ENCODE measurements around the gene DPEP2NB. TPM values are rescaled to one million over a fixed set of nuclear protein-coding genes. Genes with fewer than 3 reads are reported as not detected.
"Not testable (repeated sequence)": the region's sequence is repeated elsewhere in the genome, so short reads cannot be mapped to it uniquely, and the experiment has no call there.

Gene DPEP2NB
- total and polyA plus RNA-seq, 2 donors (not counting 1 experiment from before 2014, with no cell fraction given): not detected

GRCh38 chr16:68035227-68035626 lies 19.5 kb upstream of the DPEP2NB start:
- Histone ChIP-seq H3K9ac (ENCODE audit: insufficient read depth, low read length) (no peak overlapping the region), H3K4me2 (ENCODE audit: extremely low read depth, insufficient read depth, low read length) (no peak overlapping the region), H3K27me3 (ENCODE audit: control insufficient read depth, insufficient read depth, low read length) (no peaks in the 10 kb centered on the region), H3K4me3 (replicated peaks in 1 of 4; ENCODE audit: control extremely low read depth in 1 of 4, insufficient read depth in 1 of 4, low read depth in 3 of 4, low read length in 4 of 4) (no peak overlapping the region), H3K27ac (ENCODE audit: insufficient read depth, low read length) (no peak overlapping the region), H3K9me3 (ENCODE audit: control insufficient read depth, insufficient read depth, low read depth, low read length) (no peaks in the 10 kb centered on the region), H2AFZ (ENCODE audit: low read length) (no peak overlapping the region), H3K4me1 (ENCODE audit: control insufficient read depth, extremely low read depth, insufficient read depth, low read length) (no peaks in the 10 kb centered on the region), H3K36me3 (ENCODE audit: control insufficient read depth, insufficient read depth, low read length) (peaks cover 3% of the 10 kb centered on the region), H4K20me1 (ENCODE audit: control insufficient read depth, extremely low read depth, insufficient read depth, low read length) (no peaks in the 10 kb centered on the region), H3K79me2 (ENCODE audit: control insufficient read depth, insufficient read depth, low read length) (no peaks in the 10 kb centered on the region)
- DNase-seq (ENCODE audit: low read depth in 2 of 2): no peak
- TF ChIP-seq CTCF (conservative IDR thresholded peaks at IDR 0.05 in 1 of 2, IDR thresholded peaks at IDR 0.05 in 1 of 2; ENCODE audit: low read depth in 1 of 2, low read length in 2 of 2): no peak
- TF ChIP-seq EZH2 (IDR thresholded peaks at IDR 0.05; ENCODE audit: low read length, missing control alignments): no peak

- no peaks in the 10 kb centered on the region for H3K9me3 ChIP-seq (ENCODE audit: control insufficient read depth, insufficient read depth, low read depth, low read length)
- DNase-seq (ENCODE audit: low read depth in 2 of 2): peak in 1 of 2 donors; percentile 58
- H3K36me3 ChIP-seq (ENCODE audit: control insufficient read depth, insufficient read depth, low read length): peaks cover 2% of the 10 kb centered on the region
- no peak overlapping the region for H3K27ac ChIP-seq (ENCODE audit: insufficient read depth, low read length)
- no peaks in the 10 kb centered on the region for H3K27me3 ChIP-seq (ENCODE audit: control insufficient read depth, insufficient read depth, low read length)
- no peak overlapping the region for H3K4me3 ChIP-seq (replicated peaks in 1 of 4; ENCODE audit: control extremely low read depth in 1 of 4, insufficient read depth in 1 of 4, low read depth in 3 of 4, low read length in 4 of 4)
- H3K4me1 ChIP-seq (ENCODE audit: control insufficient read depth, extremely low read depth, insufficient read depth, low read length): peaks cover 2% of the 10 kb centered on the region
- H2AFZ ChIP-seq (ENCODE audit: low read length): no peak overlapping the region
- no peaks in the 10 kb centered on the region for H3K79me2 ChIP-seq (ENCODE audit: control insufficient read depth, insufficient read depth, low read length)
- H3K4me2 ChIP-seq (ENCODE audit: extremely low read depth, insufficient read depth, low read length): no peak overlapping the region
- no peak for TF ChIP-seq CTCF (conservative IDR thresholded peaks at IDR 0.05 in 1 of 2, IDR thresholded peaks at IDR 0.05 in 1 of 2; ENCODE audit: low read depth in 1 of 2, low read length in 2 of 2)
- no peak for TF ChIP-seq EZH2 (IDR thresholded peaks at IDR 0.05; ENCODE audit: low read length, missing control alignments)
- no peaks in the 10 kb centered on the region for H4K20me1 ChIP-seq (ENCODE audit: control insufficient read depth, extremely low read depth, insufficient read depth, low read length)
- no peak overlapping the region for H3K9ac ChIP-seq (ENCODE audit: insufficient read depth, low read length)
Measured at GRCh38 chr16:68033101-68033500, 17.4 kb upstream of the DPEP2NB start.

- H3K27ac ChIP-seq (ENCODE audit: insufficient read depth, low read length): no peak overlapping the region
- DNase-seq (ENCODE audit: low read depth in 2 of 2): peak in 1 of 2 donors; percentile 29
Measured at GRCh38 chr16:68031951-68032350, 16.2 kb upstream of the DPEP2NB start.

GRCh38 chr16:68030108-68030507 lies 14.4 kb upstream of the DPEP2NB start:
- not testable (repeated sequence) for H3K4me2 ChIP-seq (ENCODE audit: extremely low read depth, insufficient read depth, low read length); H3K27ac ChIP-seq (ENCODE audit: insufficient read depth, low read length); H3K4me1 ChIP-seq (ENCODE audit: control insufficient read depth, extremely low read depth, insufficient read depth, low read length); H3K79me2 ChIP-seq (ENCODE audit: control insufficient read depth, insufficient read depth, low read length); H4K20me1 ChIP-seq (ENCODE audit: control insufficient read depth, extremely low read depth, insufficient read depth, low read length); H3K9me3 ChIP-seq (ENCODE audit: control insufficient read depth, insufficient read depth, low read depth, low read length); H3K9ac ChIP-seq (ENCODE audit: insufficient read depth, low read length); H3K4me3 ChIP-seq (replicated peaks in 1 of 4; ENCODE audit: control extremely low read depth in 1 of 4, insufficient read depth in 1 of 4, low read depth in 3 of 4, low read length in 4 of 4); H3K27me3 ChIP-seq (ENCODE audit: control insufficient read depth, insufficient read depth, low read length); H2AFZ ChIP-seq (ENCODE audit: low read length); H3K36me3 ChIP-seq (ENCODE audit: control insufficient read depth, insufficient read depth, low read length)
- DNase-seq (ENCODE audit: low read depth in 2 of 2): peak; percentile 49 to 73

More at GRCh38 chr16:68031951-68032350, 16.2 kb upstream of the DPEP2NB start:
- H2AFZ ChIP-seq (ENCODE audit: low read length): no peak overlapping the region
- peaks cover 2% of the 10 kb centered on the region for H3K4me1 ChIP-seq (ENCODE audit: control insufficient read depth, extremely low read depth, insufficient read depth, low read length)
- no peaks in the 10 kb centered on the region for H3K9me3 ChIP-seq (ENCODE audit: control insufficient read depth, insufficient read depth, low read depth, low read length)
- no peaks in the 10 kb centered on the region for H3K79me2 ChIP-seq (ENCODE audit: control insufficient read depth, insufficient read depth, low read length)
- H3K4me2 ChIP-seq (ENCODE audit: extremely low read depth, insufficient read depth, low read length): no peak overlapping the region
- H4K20me1 ChIP-seq (ENCODE audit: control insufficient read depth, extremely low read depth, insufficient read depth, low read length): no peaks in the 10 kb centered on the region
- no peak overlapping the region for H3K9ac ChIP-seq (ENCODE audit: insufficient read depth, low read length)
- no peak overlapping the region for H3K4me3 ChIP-seq (replicated peaks in 1 of 4; ENCODE audit: control extremely low read depth in 1 of 4, insufficient read depth in 1 of 4, low read depth in 3 of 4, low read length in 4 of 4)
- TF ChIP-seq EZH2 (IDR thresholded peaks at IDR 0.05; ENCODE audit: low read length, missing control alignments) (no peak), CTCF (conservative IDR thresholded peaks at IDR 0.05 in 1 of 2, IDR thresholded peaks at IDR 0.05 in 1 of 2; ENCODE audit: low read depth in 1 of 2, low read length in 2 of 2) (no peak)
- no peaks in the 10 kb centered on the region for H3K27me3 ChIP-seq (ENCODE audit: control insufficient read depth, insufficient read depth, low read length)
- H3K36me3 ChIP-seq (ENCODE audit: control insufficient read depth, insufficient read depth, low read length): no peaks in the 10 kb centered on the region
